HUES6 (cell line): ENCODE measurements around the gene FRMPD4.

ENCODE experiments used
- H3K27ac ChIP-seq: 2 replicates; pipeline ENCODE4 v1.7.0; 2013; ENCODE audit warnings: low read depth, mild to moderate bottlenecking, low read length, inconsistent platforms
- H3K27me3 ChIP-seq: 2 replicates; pipeline ENCODE4 v1.6.1; 2013; ENCODE audit warnings: low read length; ENCODE audit not compliant: control insufficient read depth, insufficient read depth
- H3K36me3 ChIP-seq: 2 replicates; pipeline ENCODE4 v1.6.1; 2013; ENCODE audit warnings: low read length; ENCODE audit not compliant: control insufficient read depth, insufficient read depth
- H3K4me1 ChIP-seq: 2 replicates; pipeline ENCODE4 v1.6.1; 2013; ENCODE audit warnings: low read length; ENCODE audit not compliant: control insufficient read depth, insufficient read depth
- H3K4me3 ChIP-seq: 2 replicates; pipeline ENCODE4 v1.5.1; 2013; ENCODE audit warnings: low read depth, low read length
- H3K9ac ChIP-seq: one replicate; pipeline ENCODE4 v1.6.1; 2013; ENCODE audit warnings: mild to moderate bottlenecking, low read length
- H3K9me3 ChIP-seq: 2 replicates; pipeline ENCODE4 v1.6.1; 2013; ENCODE audit warnings: low read depth, low read length; ENCODE audit not compliant: control insufficient read depth, insufficient read depth

Gene FRMPD4

DNA sequence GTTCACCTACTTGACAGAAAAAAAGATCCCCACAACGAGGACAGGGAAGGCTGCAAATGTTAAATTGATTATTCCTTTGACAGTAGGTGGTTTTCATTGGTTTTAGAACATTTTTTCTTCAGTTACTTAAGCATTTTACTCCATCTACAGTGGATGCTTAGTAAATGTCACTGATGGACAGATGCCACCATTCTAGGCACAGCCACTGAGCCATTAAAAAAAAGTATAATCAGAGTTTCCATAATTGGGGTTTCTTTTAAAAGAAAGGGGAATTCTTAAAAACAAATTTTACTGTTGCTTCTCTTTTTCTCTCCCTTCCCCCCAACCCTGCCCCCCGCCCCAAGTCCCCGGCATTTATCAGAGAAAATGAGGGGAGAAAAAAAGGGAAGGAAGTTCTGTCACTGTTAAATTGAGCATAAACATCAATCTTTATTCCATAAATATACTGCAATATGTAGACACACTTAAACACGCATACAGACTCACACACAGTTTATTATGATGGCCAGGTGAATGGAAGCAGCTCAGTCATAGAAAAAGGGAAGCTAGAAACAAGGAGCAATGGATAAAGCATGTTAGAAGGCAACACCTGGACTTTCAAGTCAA lies 573.3 kb downstream of the FRMPD4 start:
- H3K36me3 ChIP-seq: no peaks in the 10 kb centered on the region
- H3K27ac ChIP-seq: no peak overlapping the region

DNA sequence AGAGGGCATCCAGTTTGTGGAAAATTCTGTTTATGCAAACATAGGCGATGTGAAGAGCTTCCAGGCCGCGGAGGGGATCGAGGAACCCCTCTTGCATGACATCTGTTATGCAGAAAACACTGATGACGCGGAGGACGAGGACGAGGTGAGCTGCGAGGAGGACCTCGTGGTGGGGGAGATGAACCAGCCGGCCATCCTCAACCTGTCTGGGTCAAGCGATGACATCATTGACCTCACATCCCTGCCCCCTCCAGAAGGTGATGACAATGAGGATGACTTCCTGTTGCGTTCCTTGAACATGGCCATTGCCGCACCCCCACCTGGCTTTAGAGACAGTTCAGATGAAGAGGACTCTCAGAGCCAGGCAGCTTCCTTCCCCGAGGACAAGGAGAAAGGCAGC lies 578.3 kb downstream of the FRMPD4 start:
- no peak overlapping the region for H3K27ac ChIP-seq
- no peaks in the 10 kb centered on the region for H3K9me3 ChIP-seq
- H3K4me1 ChIP-seq: no peaks in the 10 kb centered on the region
- H3K27me3 ChIP-seq: peaks cover 4% of the 10 kb centered on the region; the same call in 1 of the 2 replicates
- H3K36me3 ChIP-seq: no peaks in the 10 kb centered on the region
- H3K9ac ChIP-seq: no peak overlapping the region
- no peak overlapping the region for H3K4me3 ChIP-seq

More for the DNA sequence above, 573.3 kb downstream of the FRMPD4 start:
- Histone ChIP-seq H3K27me3 (peaks cover 4% of the 10 kb centered on the region; the same call in 1 of the 2 replicates), H3K9me3 (no peaks in the 10 kb centered on the region), H3K9ac (no peak overlapping the region), H3K4me3 (no peak overlapping the region), H3K4me1 (no peaks in the 10 kb centered on the region)

DNA sequence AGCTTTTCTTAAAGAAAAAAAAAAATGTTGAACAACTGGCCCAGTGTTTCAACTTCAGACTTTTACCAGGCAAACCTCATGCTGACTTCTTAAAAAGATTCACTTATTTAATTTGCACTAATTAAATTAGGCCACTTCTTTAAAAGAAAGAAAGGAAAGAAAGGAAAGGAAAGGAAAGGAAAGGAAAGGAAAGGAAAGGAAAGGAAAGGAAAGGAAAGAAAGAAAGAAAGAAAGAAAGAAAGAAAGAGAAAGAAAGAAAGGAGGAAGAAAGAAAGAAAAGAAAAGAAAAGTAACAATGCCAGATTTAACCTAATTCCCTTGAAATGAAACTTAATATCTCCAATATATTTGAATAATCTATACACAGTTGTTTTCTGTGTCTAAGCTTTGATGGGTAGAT lies 581.6 kb downstream of the FRMPD4 start:
- H3K36me3 ChIP-seq: no peaks in the 10 kb centered on the region
- H3K4me1 ChIP-seq: no peaks in the 10 kb centered on the region
- H3K27ac ChIP-seq: no peak overlapping the region
- peaks cover 6% of the 10 kb centered on the region; the same call in 1 of the 2 replicates for H3K27me3 ChIP-seq
- no peak overlapping the region for H3K4me3 ChIP-seq
- H3K9me3 ChIP-seq: no peaks in the 10 kb centered on the region
- H3K9ac ChIP-seq: no peak overlapping the region

DNA sequence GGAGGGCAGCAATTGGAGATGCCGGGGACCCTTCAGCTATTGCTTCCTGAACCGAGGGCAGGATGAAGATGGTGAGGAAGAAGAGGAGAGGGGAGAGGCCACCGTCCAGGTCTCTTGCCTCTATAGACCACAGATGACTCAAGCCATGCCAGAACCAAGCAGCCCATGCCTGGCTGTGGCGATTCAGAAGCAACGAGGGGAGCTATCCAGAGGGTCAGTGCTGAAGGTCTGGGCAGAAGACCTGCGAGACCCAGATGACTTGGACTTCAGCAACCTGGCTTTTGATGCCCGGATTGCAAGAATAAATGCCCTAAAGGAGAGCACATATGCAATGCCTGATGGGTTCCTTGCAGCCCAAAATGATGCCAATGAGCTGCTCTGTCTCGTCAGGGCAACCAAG lies 582.8 kb downstream of the FRMPD4 start:
- no peaks in the 10 kb centered on the region for H3K36me3 ChIP-seq

DNA sequence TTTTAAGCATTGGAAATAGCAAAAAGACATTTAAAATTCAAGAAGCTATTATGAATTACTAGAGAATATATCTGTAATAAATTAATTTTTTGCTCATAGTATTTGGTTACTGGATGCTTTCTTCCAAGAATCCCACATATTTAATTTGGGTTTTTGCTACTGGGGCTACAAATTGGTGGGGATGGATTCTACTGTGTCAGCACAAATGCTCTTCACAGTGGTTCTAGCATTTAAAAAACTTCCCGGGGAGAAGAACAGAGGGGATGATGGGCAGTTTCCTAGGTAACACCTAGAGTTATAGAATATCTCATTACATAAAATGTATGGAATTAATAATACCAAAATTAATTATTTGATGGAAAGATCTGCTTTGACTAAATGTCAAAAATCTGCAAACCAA lies 584.0 kb downstream of the FRMPD4 start:
- Histone ChIP-seq H3K4me1 (no peaks in the 10 kb centered on the region), H3K27me3 (peaks cover 9% of the 10 kb centered on the region; the same call in 1 of the 2 replicates), H3K9me3 (no peaks in the 10 kb centered on the region), H3K9ac (no peak overlapping the region), H3K4me3 (no peak overlapping the region), H3K36me3 (no peaks in the 10 kb centered on the region), H3K27ac (no peak overlapping the region)

More for the DNA sequence above, 582.8 kb downstream of the FRMPD4 start:
- peaks cover 9% of the 10 kb centered on the region; the same call in 1 of the 2 replicates for H3K27me3 ChIP-seq
- no peaks in the 10 kb centered on the region for H3K4me1 ChIP-seq
- no peaks in the 10 kb centered on the region for H3K9me3 ChIP-seq
- no peak overlapping the region for H3K4me3 ChIP-seq
- H3K27ac ChIP-seq: no peak overlapping the region
- no peak overlapping the region for H3K9ac ChIP-seq

DNA sequence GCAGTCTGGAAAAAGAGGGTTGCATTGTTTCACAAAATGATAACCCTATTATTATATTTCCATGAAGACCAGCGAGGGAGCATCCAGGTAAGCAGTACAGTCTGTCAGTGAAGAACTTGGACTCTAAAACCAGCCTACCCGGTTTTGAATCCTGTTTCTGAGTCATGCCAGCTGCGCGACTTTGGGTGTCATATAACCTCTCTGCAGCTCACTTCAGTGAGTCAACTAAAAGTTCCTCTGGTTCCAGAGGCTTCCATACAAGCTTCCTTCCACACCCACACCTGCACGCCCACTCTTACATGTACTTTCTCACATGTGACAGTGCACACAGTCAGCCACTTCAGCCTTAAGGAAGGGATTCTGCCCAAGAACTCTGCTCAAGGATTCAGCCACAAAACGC lies 603.1 kb downstream of the FRMPD4 start:
- Histone ChIP-seq H3K4me3 (no peak overlapping the region), H3K27ac (no peak overlapping the region), H3K9ac (no peak overlapping the region), H3K36me3 (no peaks in the 10 kb centered on the region), H3K4me1 (no peaks in the 10 kb centered on the region), H3K27me3 (peaks cover 14% of the 10 kb centered on the region; the same call in 1 of the 2 replicates), H3K9me3 (no peaks in the 10 kb centered on the region)

DNA sequence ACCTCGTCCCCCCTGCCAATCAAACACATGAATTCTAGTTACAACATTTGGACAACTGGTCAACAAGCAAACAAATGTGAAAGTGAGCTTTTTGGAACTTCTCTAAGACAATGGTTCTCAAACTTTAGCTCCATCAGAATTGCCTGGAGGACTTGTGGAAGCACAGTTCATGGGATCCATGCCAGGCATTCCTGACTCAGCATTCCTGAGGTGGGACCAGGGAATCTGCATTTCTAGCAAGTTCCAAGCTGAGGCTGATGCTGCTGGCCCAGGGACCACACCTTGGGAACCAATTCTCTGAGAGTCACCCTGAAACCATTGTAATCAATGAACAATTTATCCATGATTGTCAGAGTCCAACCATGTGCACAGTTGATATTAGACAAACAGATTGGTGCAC lies 609.2 kb downstream of the FRMPD4 start:
- Histone ChIP-seq H3K4me3 (no peak overlapping the region), H3K4me1 (no peaks in the 10 kb centered on the region), H3K27ac (no peak overlapping the region), H3K27me3 (peaks cover 7% of the 10 kb centered on the region; the same call in 1 of the 2 replicates), H3K9me3 (peaks cover 5% of the 10 kb centered on the region; the same call in 1 of the 2 replicates), H3K36me3 (no peaks in the 10 kb centered on the region), H3K9ac (no peak overlapping the region)

DNA sequence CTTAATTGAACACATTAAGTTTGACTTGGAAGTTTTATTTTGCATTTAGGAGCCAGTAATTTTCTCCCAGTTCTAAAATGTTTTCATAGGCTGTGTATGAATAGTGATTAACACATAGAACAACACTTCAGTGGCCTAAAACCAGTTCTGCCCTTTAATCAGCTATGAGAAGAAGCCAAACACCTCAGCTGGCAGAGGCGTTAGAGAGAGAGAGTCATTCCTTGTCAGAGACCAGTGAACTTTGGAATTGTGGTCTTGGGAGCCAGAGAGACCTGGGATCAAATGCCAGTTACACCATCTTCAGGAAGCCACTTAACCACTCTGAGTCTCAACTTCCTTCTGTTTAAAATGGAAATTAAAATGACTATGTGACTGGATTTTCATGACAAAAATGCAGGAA lies 613.6 kb downstream of the FRMPD4 start:
- Histone ChIP-seq H3K27ac (no peak overlapping the region), H3K4me1 (no peaks in the 10 kb centered on the region), H3K9ac (no peak overlapping the region), H3K9me3 (peaks cover 5% of the 10 kb centered on the region; the same call in 1 of the 2 replicates), H3K4me3 (no peak overlapping the region), H3K27me3 (peaks cover 3% of the 10 kb centered on the region; the same call in 1 of the 2 replicates), H3K36me3 (no peaks in the 10 kb centered on the region)

DNA sequence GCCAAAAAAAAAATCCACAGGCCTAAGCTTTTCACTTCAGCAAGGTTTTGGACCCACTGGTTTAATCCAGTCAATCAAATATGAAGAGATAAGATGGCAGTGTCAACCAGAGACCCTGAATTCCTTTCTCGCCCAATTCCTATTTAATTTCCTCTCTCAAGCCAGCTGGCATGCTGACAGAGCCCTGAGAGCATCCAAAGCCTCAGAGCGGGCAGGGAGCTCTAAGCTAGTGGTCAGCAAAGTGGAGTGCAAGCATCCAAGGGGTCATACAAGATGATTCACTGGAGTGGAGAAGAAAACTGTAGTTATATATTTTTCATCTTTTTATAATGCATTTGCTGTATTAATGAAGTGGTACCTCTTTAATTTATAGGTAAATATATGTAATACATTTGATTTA lies 615.1 kb downstream of the FRMPD4 start:
- peaks cover 5% of the 10 kb centered on the region; the same call in 1 of the 2 replicates for H3K9me3 ChIP-seq
- H3K27me3 ChIP-seq: peaks cover 3% of the 10 kb centered on the region; the same call in 1 of the 2 replicates
- H3K4me3 ChIP-seq: no peak overlapping the region
- no peaks in the 10 kb centered on the region for H3K36me3 ChIP-seq
- no peaks in the 10 kb centered on the region for H3K4me1 ChIP-seq
- no peak overlapping the region for H3K9ac ChIP-seq
- H3K27ac ChIP-seq: no peak overlapping the region

DNA sequence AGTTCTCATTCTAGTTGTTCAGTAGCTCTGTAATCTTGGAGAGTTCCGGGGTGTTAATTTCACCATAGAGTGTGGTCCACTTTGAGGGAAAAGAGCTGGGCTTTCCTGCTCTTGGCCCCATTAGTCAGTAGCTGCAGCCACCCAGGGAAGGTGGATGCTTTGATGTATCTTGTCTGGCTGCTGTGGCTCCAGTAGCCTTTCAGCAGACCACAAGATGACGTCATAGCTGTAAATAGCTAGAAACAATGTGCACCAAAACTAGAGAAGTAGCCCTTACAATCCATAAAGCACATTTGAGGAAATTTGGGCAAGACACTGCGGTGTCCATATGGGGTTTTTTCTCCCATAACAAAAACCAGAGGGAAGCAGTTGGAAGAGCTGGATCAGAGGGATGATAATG lies 620.0 kb downstream of the FRMPD4 start:
- H3K4me1 ChIP-seq: no peaks in the 10 kb centered on the region
- H3K36me3 ChIP-seq: no peaks in the 10 kb centered on the region
- H3K9me3 ChIP-seq: no peaks in the 10 kb centered on the region
- H3K4me3 ChIP-seq: no peak overlapping the region
- no peak overlapping the region for H3K9ac ChIP-seq
- no peak overlapping the region for H3K27ac ChIP-seq
- peaks cover 4% of the 10 kb centered on the region; the same call in 1 of the 2 replicates for H3K27me3 ChIP-seq

DNA sequence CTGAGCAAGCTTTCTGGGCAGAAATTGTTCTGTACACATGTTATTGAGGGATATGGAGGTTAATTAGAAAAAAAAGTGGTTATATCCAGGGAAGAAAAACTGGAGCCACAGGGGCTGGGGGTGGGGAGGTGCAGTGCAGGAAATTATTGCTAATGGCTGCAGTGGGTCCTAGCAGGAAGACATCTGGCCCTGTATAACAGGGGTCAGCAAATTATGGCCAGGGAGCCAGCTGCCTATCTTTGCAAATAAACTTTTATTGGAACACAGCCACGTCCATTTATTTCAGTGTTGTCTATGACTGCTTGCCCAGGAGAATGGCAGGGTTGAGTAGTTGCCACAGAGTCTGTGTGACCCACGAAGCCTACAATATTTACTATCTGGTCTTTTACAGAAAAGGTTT lies 629.6 kb downstream of the FRMPD4 start:
- Histone ChIP-seq H3K4me3 (no peak overlapping the region), H3K27ac (no peak overlapping the region), H3K27me3 (peaks cover 9% of the 10 kb centered on the region), H3K4me1 (no peaks in the 10 kb centered on the region), H3K9me3 (no peaks in the 10 kb centered on the region), H3K36me3 (no peaks in the 10 kb centered on the region), H3K9ac (no peak overlapping the region)
